GM21717 (cell line): ENCODE measurements around the gene HOXB13.

Source experiments
- ATAC-seq: cut with Tn5 transposase; IDR thresholded peaks from one replicate; pipeline ENCODE4 v1.9.1; 2021; ENCODE audit warnings: mild to moderate bottlenecking, moderate library complexity; ENCODE audit not compliant: unreplicated experiment

HOXB13 gene

DNA sequence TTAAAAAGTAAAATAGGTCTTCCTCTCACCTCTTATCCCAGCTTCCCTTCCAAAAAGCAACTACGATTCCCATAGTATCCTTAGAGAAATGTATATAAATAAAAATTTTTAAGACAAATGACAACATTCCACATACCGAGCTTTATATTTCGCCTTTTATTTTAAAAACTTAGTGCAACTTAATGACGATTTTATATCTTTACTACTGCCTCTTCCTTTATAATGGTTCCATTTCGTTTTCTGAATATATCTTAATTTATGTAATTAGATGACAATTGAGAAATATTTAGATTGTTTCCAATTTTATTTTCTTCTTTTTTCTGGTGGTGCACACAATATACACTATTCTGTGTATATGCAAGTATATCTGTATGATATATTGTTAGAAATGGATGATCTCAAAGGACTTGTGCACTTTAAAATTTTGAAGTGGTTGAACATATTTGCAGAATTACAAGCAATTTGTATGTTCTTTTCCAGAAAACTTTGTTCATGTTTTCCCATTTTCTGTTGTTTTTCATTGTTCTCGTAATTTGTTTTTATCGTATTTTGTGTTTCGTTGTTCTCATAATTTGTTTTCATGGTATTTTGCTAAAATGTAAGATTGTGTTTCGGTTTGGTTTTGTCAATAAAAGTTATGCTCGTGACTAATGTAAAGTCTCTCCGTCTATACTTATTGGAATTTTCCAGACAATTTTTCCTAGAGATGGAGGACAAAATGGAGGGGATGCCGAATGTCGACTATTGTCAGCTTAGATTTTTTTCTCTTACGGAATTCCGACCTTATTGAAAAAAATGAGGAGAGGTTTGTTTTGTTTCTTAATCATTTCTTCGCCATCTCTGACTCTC is 20.4 kb upstream of the HOXB13 start:
- no peak for ATAC-seq

DNA sequence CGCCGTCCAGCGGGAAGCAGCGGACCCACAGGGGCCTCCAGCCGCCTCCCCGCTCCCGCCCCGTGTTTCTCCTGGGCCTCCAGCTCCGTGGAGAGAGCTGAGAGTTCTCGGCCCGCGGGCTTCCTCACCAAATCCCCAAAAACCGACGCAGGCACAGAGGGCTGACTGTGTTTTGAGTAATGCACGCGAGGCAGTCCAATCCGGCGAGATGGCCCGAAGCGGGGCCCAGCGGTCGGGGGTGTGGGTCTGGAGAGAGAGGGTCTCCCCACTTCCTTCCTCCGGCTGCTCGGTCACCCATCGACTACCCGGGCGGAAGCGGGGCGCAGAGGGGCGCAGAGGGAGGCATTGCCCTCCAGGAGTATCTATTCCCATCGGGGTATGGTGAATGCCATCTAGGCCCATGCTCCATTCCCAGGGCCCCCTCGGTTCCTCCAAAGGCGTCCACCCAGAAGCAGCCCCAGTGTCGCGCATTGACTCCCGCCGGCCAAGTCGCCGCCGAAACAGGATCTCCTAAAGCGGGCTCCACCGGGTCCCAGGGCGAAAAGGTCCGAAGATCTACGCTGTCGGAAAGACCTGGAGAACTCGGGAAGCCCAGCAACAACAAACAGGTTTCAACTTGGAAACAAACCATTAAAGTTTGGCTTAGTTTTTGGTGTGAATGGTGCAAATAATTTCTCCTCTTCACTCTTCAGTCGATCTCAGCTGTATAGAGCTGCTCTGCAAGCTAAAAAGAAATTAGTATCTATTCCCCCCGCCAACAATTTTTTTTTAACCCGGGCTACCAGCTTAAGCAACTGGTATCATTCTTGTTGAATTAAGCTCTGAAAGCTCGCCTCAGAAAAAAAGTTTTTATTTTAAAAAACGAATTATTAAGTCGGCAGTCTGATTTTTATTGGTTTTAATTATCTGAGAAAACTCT is 19.2 kb upstream of the HOXB13 start:
- ATAC-seq = no peak

DNA sequence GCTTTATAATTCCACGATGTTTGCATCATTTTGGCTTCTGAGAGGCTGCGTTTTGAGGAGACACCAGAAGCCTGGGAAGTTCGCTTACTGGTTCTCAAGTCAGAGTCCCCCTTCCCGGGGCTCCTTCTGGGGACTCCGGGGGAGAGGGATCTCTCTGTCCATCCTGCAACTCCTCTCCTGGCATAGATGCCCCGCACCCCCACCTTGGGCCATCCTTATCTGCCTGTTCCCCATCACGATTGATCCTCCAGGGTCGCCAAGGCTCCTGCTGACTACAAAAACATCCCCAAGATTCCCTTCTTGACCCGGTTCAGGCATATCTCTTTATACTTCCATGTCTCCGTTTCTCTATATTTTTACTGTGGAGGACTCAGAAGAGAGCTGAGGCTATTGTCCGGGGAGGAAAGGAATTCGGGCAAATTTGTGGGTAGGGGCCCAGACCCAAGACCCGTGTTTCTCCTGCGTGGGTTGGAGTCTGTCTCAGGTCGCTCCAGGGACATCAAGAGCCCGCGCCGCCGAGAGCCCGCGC is 18.4 kb upstream of the HOXB13 start:
- no peak for ATAC-seq

GRCh38 chr17:48745381-48746275 is 17.1 kb upstream of the HOXB13 start:
- ATAC-seq = no peak

DNA sequence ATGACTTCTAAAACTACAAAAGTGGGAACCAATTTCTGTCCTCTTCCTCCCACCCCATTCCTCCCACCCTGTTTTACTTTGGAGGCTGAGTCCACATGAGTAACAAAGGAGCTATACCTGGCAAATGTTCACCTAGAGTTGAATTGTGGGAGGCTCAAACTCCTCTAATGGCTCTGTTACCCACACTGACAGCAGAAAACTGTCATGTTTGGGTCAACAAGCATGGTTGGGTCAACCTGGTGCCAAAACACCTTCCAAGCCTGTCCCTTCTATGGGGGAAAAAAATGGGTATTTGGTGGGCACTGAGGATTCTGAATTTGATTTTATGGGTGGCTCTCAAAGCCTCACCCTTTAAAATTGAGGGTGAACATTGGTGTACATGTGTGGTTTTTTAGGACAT is 12.0 kb upstream of the HOXB13 start:
- ATAC-seq = no peak

DNA sequence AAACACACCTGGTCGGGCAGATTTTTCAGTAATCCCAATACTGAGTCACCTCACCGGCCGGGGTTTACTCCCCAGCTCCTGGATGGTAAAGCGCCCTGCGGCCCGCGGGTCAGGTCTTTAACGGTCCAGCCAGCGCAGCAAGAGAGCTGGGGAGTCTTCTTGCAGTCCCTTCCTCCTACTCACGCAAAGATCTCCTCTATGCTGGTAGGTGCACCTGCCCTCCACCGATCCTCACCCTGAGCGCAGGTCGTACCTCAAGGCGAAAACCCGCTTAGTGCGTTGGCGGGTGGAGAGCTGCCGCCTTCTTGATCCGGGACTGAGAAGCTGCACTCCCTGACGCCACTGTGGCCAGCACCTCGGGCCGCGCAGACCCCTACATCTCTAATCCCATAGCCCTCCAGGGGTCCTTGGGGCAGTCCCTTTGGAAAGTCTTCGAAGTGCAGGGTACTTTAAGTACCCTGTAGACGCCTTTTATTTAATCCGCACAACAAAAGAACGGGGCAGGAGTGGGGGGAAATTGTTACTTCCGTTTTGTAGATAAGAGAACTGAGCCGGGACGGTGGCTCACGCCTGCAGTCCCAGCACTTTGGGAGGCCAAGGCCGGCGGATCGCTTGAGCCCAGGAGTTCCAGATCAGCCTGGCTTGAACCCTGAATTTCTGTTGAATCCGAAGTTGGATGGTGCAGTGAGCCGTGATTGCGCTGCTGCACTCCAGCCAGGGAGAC is 10.4 kb upstream of the HOXB13 start:
- no peak for ATAC-seq

GRCh38 chr17:48738424-48738802 is 9.9 kb upstream of the HOXB13 start:
- no peak for ATAC-seq

- no peak for ATAC-seq
Measured at GRCh38 chr17:48737330-48738043, 8.9 kb upstream of the HOXB13 start.

DNA sequence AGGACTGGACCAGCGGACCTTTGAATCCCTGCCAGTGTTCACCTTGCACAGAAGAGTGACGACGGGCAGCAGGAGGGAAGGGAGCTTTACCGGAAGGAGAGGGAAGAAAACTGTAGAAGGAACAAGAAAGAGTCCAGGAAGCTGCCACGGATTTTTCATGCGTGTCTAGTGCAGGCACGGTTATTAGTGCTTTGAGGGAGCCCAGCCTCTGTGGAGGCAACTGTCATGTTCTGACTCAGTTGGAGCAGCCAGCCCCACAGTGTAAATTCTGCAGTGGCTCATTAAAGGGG is 6.5 kb upstream of the HOXB13 start:
- ATAC-seq = no peak

- no peak for ATAC-seq
Measured at GRCh38 chr17:48734333-48735061, 5.9 kb upstream of the HOXB13 start.

GRCh38 chr17:48733632-48734328 is 5.2 kb upstream of the HOXB13 start:
- ATAC-seq = no peak

DNA sequence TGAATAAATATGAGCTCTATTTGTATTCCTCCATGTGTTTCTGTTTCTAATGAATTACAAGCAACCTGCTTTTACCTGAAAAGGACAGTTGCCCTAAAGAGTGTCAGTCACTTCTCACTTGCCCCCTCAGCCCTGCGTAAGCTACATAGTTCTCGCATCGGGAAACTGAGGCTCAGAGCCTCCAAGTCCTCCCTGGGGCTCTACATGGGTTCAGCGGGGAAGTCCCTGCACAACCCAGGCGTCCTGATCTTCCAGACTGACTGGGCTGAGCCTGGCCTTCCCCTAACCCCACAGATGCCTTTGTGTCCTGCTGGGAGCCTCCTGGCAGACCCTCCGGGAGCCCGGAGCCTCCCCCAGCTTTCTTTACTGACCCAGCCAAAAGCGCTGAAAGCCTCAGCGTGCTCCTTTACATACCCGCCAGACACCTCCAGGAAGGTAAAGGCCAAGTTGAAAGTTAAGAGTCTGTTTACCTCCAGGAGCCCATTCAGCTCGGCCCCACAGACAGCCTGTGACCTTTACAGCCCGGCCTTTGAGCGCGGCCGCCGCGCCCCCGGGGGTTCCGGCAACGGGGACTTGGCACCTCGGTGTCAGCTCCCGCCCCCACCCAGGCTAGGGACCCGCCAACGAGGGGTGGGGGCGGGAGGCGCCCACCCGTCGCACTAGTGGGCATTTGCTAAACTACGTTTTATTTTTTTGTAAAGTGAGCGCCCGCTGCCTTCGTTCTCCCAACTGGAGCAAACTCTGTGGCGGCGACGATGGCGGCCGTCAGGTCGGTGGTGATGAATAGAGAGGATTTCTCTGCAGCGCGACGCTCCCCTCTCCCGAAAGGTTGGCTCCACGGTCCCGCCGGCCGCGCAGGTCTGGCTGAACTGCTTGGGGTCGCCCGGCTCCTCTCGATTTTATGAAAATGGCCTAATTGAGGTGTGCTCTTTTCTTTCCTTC is 4.4 kb upstream of the HOXB13 start:
- ATAC-seq = no peak

- no peak for ATAC-seq
Measured at GRCh38 chr17:48731355-48731754, 2.8 kb upstream of the HOXB13 start.

DNA sequence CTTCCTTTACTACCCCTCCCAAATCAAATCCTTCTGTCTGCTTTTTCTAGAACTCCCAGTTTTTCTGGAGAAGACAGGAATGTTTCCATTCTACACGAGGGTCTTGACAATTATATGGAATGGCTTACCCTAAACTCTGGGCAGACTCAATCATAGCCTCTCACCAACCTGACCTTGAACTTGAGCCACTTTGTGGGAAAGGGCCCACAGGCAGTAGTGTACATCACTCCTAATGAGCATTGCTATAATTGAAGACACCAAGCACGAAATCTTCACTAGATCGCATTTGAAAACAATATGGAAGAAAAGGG is 1.6 kb upstream of the HOXB13 start:
- ATAC-seq = no peak

DNA sequence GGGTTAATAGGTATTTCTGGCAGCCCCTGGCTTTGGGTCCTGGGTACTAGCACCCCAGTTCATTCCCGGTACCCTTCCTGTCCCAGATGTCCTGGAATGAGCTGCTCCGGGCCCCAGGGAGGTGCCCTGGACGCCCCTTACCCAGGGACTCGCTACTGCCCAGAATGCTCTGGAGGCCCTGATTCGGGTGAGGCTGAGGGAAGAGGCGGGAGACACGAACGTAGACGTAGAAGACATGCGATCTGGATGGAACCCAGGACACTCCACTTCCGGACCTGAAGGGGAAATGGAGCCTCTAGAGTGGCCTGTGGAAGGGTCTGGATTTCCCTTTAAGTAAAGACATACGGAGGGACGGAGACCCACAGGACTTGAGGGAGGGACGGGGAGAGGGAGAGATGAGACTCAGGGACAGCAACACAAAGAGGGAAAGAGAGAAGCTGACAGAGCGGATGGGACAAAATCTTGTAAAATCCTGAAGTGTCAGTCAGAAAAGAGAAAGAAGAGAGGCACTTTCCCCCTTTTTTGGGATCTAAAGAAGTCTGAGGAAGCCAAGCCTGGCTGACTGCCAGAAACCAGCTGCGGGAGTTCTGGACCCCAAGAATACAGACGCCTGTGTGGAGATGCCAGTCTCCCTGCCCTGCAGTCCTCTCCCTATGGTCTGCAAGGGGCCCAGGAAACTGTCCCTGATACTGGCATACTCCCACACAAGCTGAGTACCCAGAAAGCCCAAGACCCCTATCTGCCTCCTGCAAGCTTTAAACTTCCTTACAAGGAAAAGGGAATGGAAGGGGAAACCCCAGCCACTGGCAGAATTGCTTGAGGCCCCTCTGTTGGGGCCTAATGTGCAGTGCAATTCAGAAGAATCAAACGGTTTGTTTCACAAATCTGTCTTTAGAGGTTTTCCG is 1.0 kb upstream of the HOXB13 start:
- ATAC-seq = no peak

DNA sequence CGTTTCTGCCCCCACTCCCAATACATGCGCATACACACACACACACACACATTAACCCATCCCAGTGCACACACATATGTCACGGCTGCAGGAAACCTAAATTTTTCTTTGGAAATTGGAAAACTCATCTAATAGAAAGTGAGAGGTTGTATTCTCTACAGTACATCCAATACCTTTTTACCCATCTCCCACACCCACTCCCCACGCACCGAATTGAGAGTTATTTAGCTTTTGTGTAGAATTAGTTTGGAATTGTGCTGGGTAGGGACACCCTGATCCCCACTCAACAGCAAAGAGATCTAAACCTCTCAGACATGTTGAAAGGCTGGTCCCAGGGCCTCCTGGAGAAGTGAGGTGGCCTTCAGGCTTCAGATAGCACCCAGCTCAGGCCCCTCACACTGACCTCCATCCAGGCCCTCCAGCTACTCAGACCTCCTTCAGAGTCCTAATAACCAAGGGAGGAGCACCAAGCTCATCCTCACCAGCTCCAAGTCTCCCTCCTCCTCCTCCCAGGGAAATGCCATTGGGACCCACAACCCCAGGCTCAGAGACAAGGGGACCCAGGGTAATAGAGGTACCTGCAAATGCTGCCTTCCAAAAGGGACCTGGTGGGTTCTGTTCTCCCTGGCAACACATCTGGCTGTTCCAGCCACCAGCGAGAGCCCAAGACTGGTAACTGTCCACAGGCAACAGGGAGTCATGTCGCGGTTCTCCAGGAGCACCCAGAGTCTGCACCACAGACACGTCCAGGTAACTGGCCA is 955 bp downstream of the HOXB13 start:
- ATAC-seq = no peak
